K562 (cell line): Measurements from ENCODE around the gene SARS1. TPM values are rescaled to one million over a fixed set of nuclear protein-coding genes. Genes with fewer than 3 reads are reported as not detected.

ENCODE experiments used
- ESRRB ChIP-seq: fragments of 250-450 bp; sonication (Bioruptor Pico); IDR thresholded peaks from 2 replicates; pipeline ENCODE4 v1.5.0; 2020; ENCODE audit warnings: mild to moderate bottlenecking, moderate library complexity, borderline replicate concordance
- FOXA3 ChIP-seq, 2 experiments: fragments of 450-650 bp in 1 of 2; sonication (generic) in 1 of 2; formaldehyde crosslinking; IDR thresholded peaks in 1 of 2; conservative IDR thresholded peaks in 1 of 2; 2 replicates each; pipeline versions ENCODE4 v1.4.0 to v1.8.0; 2020 to 2022; ENCODE audit warnings: mild to moderate bottlenecking in 2 of 2, missing genetic modification reagents in 1 of 2
- FOXK1 ChIP-seq: sonication (generic); formaldehyde crosslinking; IDR thresholded peaks from 2 replicates; pipeline ENCODE4 v1.8.0; 2022; ENCODE audit warnings: missing genetic modification reagents, mild to moderate bottlenecking, borderline replicate concordance
- FOXP1 ChIP-seq: sonication (generic); formaldehyde crosslinking; IDR thresholded peaks from 2 replicates; pipeline ENCODE4 v1.8.0; 2022; ENCODE audit warnings: mild to moderate bottlenecking, missing genetic modification reagents
- IFI16 ChIP-seq: fragments of 250-450 bp; sonication (Bioruptor Pico); IDR thresholded peaks from 2 replicates; pipeline ENCODE4 v2.1.2; 2022; ENCODE audit warnings: mild to moderate bottlenecking, inconsistent platforms
- MAZ ChIP-seq, 2 experiments: fragments of 450-650 bp in 1 of 2; sonication (generic) in 1 of 2; formaldehyde crosslinking; IDR thresholded peaks in 1 of 2; conservative IDR thresholded peaks in 1 of 2; 2 replicates each; pipeline versions ENCODE4 v1.4.0 to v1.5.0; 2020; ENCODE audit warnings: mild to moderate bottlenecking in 1 of 2, missing genetic modification reagents in 1 of 2
- MCM5 ChIP-seq: fragments of 450-650 bp; IDR thresholded peaks from 2 replicates; pipeline ENCODE4 v1.6.1; 2016; ENCODE audit warnings: low read depth
- MECOM ChIP-seq: fragments of 250-450 bp; sonication (Bioruptor Pico); IDR thresholded peaks from 2 replicates; pipeline ENCODE4 v1.8.0; 2022; ENCODE audit warnings: inconsistent platforms
- NEUROD1 ChIP-seq: fragments of 150-350 bp; IDR thresholded peaks from 2 replicates; pipeline ENCODE4 v1.6.1; 2014; ENCODE audit warnings: borderline replicate concordance, low read length, low read depth; ENCODE audit not compliant: partially characterized antibody
- NFRKB ChIP-seq: fragments of 450-650 bp; IDR thresholded peaks from 2 replicates; pipeline ENCODE4 v1.6.1; 2016; ENCODE audit warnings: low read depth
- PBX2 ChIP-seq, 2 experiments: IDR thresholded peaks in 1 of 2; conservative IDR thresholded peaks in 1 of 2; 2 replicates each; pipeline ENCODE4 v1.6.1; 2016; ENCODE audit warnings: low read depth in 2 of 2, mild to moderate bottlenecking in 1 of 2, missing compliant biosample characterization in 1 of 2, missing genetic modification characterization in 1 of 2, moderate library complexity in 1 of 2
- RBFOX2 ChIP-seq: fragments of 200-400 bp; formaldehyde crosslinking; IDR thresholded peaks from 2 replicates; pipeline ENCODE4 v1.6.1; 2017; ENCODE audit warnings: low read depth, mild to moderate bottlenecking, low read length, moderate library complexity
- SMAD4 ChIP-seq: fragments of 250-450 bp; sonication (Bioruptor Pico); conservative IDR thresholded peaks from 2 replicates; pipeline ENCODE4 v1.8.0; 2021; ENCODE audit warnings: inconsistent platforms, mild to moderate bottlenecking, moderate library complexity
- TEAD1 ChIP-seq, 2 experiments: fragments of 450-650 bp in 1 of 2; sonication (generic) in 1 of 2; formaldehyde crosslinking; IDR thresholded peaks; 2 replicates each; pipeline versions ENCODE4 v1.4.0 to v1.8.0; 2020 to 2022; ENCODE audit warnings: mild to moderate bottlenecking in 2 of 2, missing genetic modification reagents in 1 of 2
- XRCC5 ChIP-seq: fragments of 200-400 bp; formaldehyde crosslinking; IDR thresholded peaks from 2 replicates; pipeline ENCODE4 v1.6.1; 2017; ENCODE audit warnings: low read depth, mild to moderate bottlenecking, low read length
- ZBTB43 ChIP-seq: sonication (generic); formaldehyde crosslinking; IDR thresholded peaks from 2 replicates; pipeline ENCODE4 v1.8.0; 2023; ENCODE audit warnings: mild to moderate bottlenecking, missing genetic modification reagents
- ZNF263 ChIP-seq: sonication (generic); formaldehyde crosslinking; IDR thresholded peaks from 2 replicates; pipeline ENCODE4 v1.8.0; 2022; ENCODE audit warnings: mild to moderate bottlenecking, missing genetic modification reagents, borderline replicate concordance
- polyA plus RNA-seq, 8 experiments: library from polyadenylated mRNA; depleted of rRNA in 4 of 8; stranded (reverse) in 5 of 8; unstranded in 3 of 8; fragments of >200 nt; fragmentation: Nextera tagmentation in 2 of 8; fragmentation: Illumina TruSeq in 1 of 8; extraction: Ambion mirVana in 2 of 8; extraction: Trizol in 1 of 8; gene quantifications; 2 replicates each; pipeline versions ENCODE4 v1.2.1 to v1.2.3, GENCODE V29; 2011 to 2014; ENCODE audit warnings: inconsistent platforms in 1 of 8, missing spikeins in 1 of 8
- total RNA-seq, 7 experiments: library from RNA; depleted of rRNA in 6 of 7; stranded (reverse); fragments of >200 nt in 6 of 7; fragmentation: Illumina TruSeq in 2 of 7; extraction: Trizol in 2 of 7; gene quantifications; 2 replicates each; pipeline versions ENCODE4 v1.2.1 to v1.2.3, GENCODE V29; 2011 to 2021; ENCODE audit warnings: low replicate concordance in 1 of 7
- TF ChIP-seq, protein P1 (sequence below): fragments of 450-650 bp; conservative IDR thresholded peaks from 2 replicates; pipeline ENCODE4 v1.6.1; 2016; ENCODE audit warnings: missing genetic modification characterization, low read depth, mild to moderate bottlenecking, missing compliant biosample characterization, moderate library complexity

The SARS1 gene
- total and polyA plus RNA-seq, 9 of the 15 experiments (the other 6 are each of a cell fraction or from before 2014, with no cell fraction given): 221 to 623 (median 254) TPM

DNA sequence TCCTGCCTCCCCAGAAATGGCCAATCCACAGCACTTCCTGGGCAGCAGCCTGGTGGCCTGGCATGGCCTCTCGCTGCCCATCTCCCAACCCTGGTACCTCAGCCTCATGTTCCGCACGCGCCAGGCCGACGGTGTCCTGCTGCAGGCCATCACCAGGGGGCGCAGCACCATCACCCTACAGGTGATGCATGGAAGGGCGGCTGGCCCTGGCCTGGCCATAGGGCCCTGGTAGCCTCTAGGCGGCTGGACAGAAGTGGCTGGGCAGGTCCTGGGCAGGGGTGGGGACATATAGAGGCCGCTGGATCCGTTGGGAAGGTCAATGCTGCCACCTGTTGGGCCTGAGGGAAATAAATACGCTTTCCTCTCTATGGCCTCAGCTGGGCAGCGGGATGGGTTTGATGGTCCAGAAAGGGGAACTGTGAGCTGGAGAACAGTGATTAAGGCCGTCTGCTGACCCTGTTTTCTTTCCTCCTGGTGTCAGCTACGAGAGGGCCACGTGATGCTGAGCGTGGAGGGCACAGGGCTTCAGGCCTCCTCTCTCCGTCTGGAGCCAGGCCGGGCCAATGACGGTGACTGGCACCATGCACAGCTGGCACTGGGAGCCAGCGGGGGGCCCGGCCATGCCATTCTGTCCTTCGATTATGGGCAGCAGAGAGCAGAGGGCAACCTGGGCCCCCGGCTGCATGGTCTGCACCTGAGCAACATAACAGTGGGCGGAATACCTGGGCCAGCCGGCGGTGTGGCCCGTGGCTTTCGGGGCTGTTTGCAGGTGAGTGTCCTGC is 50.1 kb downstream of the SARS1 start (continued):
- TF ChIP-seq FOXA3 (CRISPR knock-in tag; conservative IDR thresholded peaks at IDR 0.05 in 1 of 2, IDR thresholded peaks at IDR 0.05 in 1 of 2) (peak in 1 of 2 experiments; percentile 89; a peak in 1 of 4 replicates), ESRRB (CRISPR knock-in tag) (no peak), XRCC5 (peak; percentile 98), NEUROD1 (peak; percentile 39), MECOM (CRISPR knock-in tag) (no peak), IFI16 (no peak), PBX2 (CRISPR knock-in tag; IDR thresholded peaks at IDR 0.05; ENCODE audit: low read depth) (no peak), PBX2 (tag; conservative IDR thresholded peaks at IDR 0.05; ENCODE audit: low read depth) (0 out of 2 replicates have a peak, but pooled peaks have one; percentile 5), ZBTB43 (CRISPR knock-in tag) (peak; percentile 91; the same call in 1 of the 2 replicates), TEAD1 (CRISPR knock-in tag; IDR thresholded peaks at IDR 0.05) (peak in 1 of 2 experiments; percentile 89; a peak in 1 of 4 replicates), ZNF263 (peak; percentile 61; the same call in 1 of the 2 replicates), FOXP1 (CRISPR knock-in tag) (peak; percentile 95), RBFOX2 (peak; percentile 59), FOXK1 (CRISPR knock-in tag) (peak; percentile 98), SMAD4 (CRISPR knock-in tag) (peak; percentile 74), MCM5 (no peak), MAZ (CRISPR knock-in tag; conservative IDR thresholded peaks at IDR 0.05 in 1 of 2, IDR thresholded peaks at IDR 0.05 in 1 of 2) (peak in 1 of 2 experiments; percentile 91; a peak in 2 of 4 replicates), NFRKB (no peak)
- TF ChIP-seq, protein P1, sequence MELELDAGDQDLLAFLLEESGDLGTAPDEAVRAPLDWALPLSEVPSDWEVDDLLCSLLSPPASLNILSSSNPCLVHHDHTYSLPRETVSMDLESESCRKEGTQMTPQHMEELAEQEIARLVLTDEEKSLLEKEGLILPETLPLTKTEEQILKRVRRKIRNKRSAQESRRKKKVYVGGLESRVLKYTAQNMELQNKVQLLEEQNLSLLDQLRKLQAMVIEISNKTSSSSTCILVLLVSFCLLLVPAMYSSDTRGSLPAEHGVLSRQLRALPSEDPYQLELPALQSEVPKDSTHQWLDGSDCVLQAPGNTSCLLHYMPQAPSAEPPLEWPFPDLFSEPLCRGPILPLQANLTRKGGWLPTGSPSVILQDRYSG (tag): no peak
